Skin epidermis (tissue), 12 donors: ENCODE measurements around the gene CYP2J2.
"Not testable (repeated sequence)": the region's sequence is repeated elsewhere in the genome, so short reads cannot be mapped to it uniquely, and the experiment has no call there.

Experiments used
- H3K27ac ChIP-seq, 21 experiments: fragments of 200-600 bp; sonication (generic) in 11 of 21; one replicate each; pipeline ENCODE4 v1.5.0; 2020; ENCODE audit warnings: mild to moderate bottlenecking in 3 of 21, inconsistent platforms in 2 of 21, moderate library complexity in 2 of 21
- H3K4me3 ChIP-seq, 7 experiments: fragments of 200-600 bp; sonication (generic) in 2 of 7; one replicate each; pipeline ENCODE4 v1.5.0; 2020; ENCODE audit warnings: inconsistent platforms in 2 of 7, mild to moderate bottlenecking in 2 of 7, moderate library complexity in 1 of 7

CYP2J2 gene

GRCh38 chr1:59926381-59927123, at the start of gene CYP2J2:
Gene CYP2J2 (minus strand): TSS chr1:59926773. CDS start chr1:59926746, 27 bp downstream.
- H3K27ac ChIP-seq: peak within 1 kb of the TSS in 1 of 21 experiments; percentile 62
- peak within 1 kb of the TSS; percentile 26 to 52 (median 38) for H3K4me3 ChIP-seq

GRCh38 chr1:59973719-59974118, 47.1 kb upstream of the CYP2J2 start:
- H3K27ac ChIP-seq: no peak overlapping the region
- H3K4me3 ChIP-seq: no peak overlapping the region

GRCh38 chr1:59972216-59972927, 45.8 kb upstream of the CYP2J2 start:
- H3K4me3 ChIP-seq: no peak overlapping the region
- peak overlapping the region in 1 of 21 experiments; percentile 20 for H3K27ac ChIP-seq

GRCh38 chr1:59971464-59971911, 44.9 kb upstream of the CYP2J2 start:
- H3K27ac ChIP-seq: peak overlapping the region in 1 of 21 experiments; percentile 20
- no peak overlapping the region for H3K4me3 ChIP-seq

GRCh38 chr1:59969542-59970175, 43.1 kb upstream of the CYP2J2 start:
- H3K4me3 ChIP-seq, H3K27ac ChIP-seq: not testable (repeated sequence)

- not testable (repeated sequence) for H3K4me3 ChIP-seq, H3K27ac ChIP-seq
Measured at GRCh38 chr1:59968746-59969145, 42.2 kb upstream of the CYP2J2 start.

- Histone ChIP-seq H3K27ac (no peak overlapping the region), H3K4me3 (no peak overlapping the region)
Measured at GRCh38 chr1:59967780-59968179, 41.2 kb upstream of the CYP2J2 start.

- Histone ChIP-seq H3K4me3 (no peak overlapping the region), H3K27ac (no peak overlapping the region)
Measured at GRCh38 chr1:59967141-59967697, 40.6 kb upstream of the CYP2J2 start.

- no peak overlapping the region for H3K27ac ChIP-seq
- H3K4me3 ChIP-seq: no peak overlapping the region
Measured at GRCh38 chr1:59952065-59952464, 25.5 kb upstream of the CYP2J2 start.

GRCh38 chr1:59949648-59950047, 23.1 kb upstream of the CYP2J2 start:
- no peak overlapping the region for H3K4me3 ChIP-seq

GRCh38 chr1:59948990-59949389, 22.4 kb upstream of the CYP2J2 start:
- Histone ChIP-seq H3K4me3 (no peak overlapping the region), H3K27ac (no peak overlapping the region)

More at GRCh38 chr1:59949648-59950047, 23.1 kb upstream of the CYP2J2 start:
- H3K27ac ChIP-seq: no peak overlapping the region

- Histone ChIP-seq H3K27ac (no peak overlapping the region), H3K4me3 (no peak overlapping the region)
Measured at GRCh38 chr1:59947047-59947938, 20.7 kb upstream of the CYP2J2 start.

- H3K27ac ChIP-seq: no peak overlapping the region
- H3K4me3 ChIP-seq: no peak overlapping the region
Measured at GRCh38 chr1:59945790-59946189, 19.2 kb upstream of the CYP2J2 start.

- Histone ChIP-seq H3K27ac (no peak overlapping the region), H3K4me3 (no peak overlapping the region)
Measured at GRCh38 chr1:59939393-59939792, 12.8 kb upstream of the CYP2J2 start.

- H3K4me3 ChIP-seq: no peak overlapping the region
- no peak overlapping the region for H3K27ac ChIP-seq
Measured at GRCh38 chr1:59937636-59938210, 11.2 kb upstream of the CYP2J2 start.

GRCh38 chr1:59936358-59936821, 9.8 kb upstream of the CYP2J2 start:
- H3K27ac ChIP-seq: no peak overlapping the region
- H3K4me3 ChIP-seq: no peak overlapping the region

GRCh38 chr1:59928996-59929395, 2.4 kb upstream of the CYP2J2 start:
- no peak overlapping the region for H3K27ac ChIP-seq
- H3K4me3 ChIP-seq: no peak overlapping the region

GRCh38 chr1:59927213-59927612, 640 bp upstream of the CYP2J2 start:
- Histone ChIP-seq H3K27ac (no peak overlapping the region), H3K4me3 (no peak overlapping the region)

- Histone ChIP-seq H3K4me3 (no peak overlapping the region), H3K27ac (no peak overlapping the region)
Measured at GRCh38 chr1:59924653-59925052, 1.9 kb downstream of the CYP2J2 start.
